Urothelium cell line (cell line): ENCODE data around the gene AHCTF1.
"Not testable (repeated sequence)": the region's sequence is repeated elsewhere in the genome, so short reads cannot be mapped to it uniquely, and the experiment has no call there.

Source experiments
- DNase-seq: peaks from one replicate; pipeline ENCODE4 v3.0.0; 2011; ENCODE audit warnings: low spot score, mixed read lengths
- FAIRE-seq: peaks from 2 replicates; lab custom pipeline; 2011; peaks lifted over from hg19 to GRCh38; lab: Jason Lieb, UNC

The AHCTF1 gene

DNA sequence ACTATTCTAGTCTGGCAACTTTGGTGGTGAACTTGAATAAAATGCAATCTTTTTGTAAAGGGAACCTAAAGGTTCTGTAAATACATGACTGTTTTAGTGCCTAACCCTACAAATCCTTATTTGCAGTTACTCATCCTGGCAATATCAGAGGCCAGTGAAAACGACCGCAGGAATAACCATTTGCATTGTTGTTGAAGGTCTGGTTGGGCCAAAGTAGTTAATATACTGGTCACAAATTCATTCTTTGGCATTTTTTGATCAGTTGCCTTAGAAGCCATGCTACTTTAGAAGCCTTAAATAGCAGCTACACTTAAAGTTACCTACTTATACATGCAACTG is 93.7 kb downstream of the AHCTF1 start:
- DNase-seq (no peak), FAIRE-seq (no peak)

DNA sequence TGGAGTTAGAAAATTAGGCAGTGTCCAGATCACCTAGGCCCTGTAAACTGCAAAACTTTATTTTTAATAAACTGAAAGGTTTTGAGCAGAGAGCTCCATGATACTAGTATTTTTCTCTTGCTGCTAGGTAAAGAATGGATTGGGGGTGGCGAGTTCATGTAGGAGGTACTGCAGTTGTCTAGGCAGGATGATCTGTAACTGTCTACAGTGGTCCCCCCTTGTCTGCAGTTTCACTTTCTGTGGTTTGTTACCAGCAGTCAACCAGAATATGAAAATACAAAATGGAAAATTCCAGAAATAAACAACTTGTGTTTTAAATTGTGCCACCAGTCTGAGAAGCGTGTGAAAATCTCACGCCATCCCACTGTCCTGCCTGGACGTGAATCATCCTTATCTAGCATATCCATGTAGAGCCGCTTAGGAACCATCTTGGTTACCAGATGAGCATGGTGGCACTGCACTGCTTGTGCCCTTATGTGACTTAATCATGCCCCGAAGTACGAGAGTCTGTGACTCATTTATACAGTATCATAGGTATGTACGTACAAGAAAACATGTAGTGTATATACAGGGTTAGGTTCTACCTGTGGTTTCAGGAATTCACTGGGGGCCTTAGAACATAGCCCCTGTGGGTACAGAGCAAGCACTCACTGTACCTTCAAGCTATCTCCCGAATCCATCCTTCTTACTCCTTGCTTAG is 94.2 kb downstream of the AHCTF1 start:
- FAIRE-seq (no peak), DNase-seq (no peak)

DNA sequence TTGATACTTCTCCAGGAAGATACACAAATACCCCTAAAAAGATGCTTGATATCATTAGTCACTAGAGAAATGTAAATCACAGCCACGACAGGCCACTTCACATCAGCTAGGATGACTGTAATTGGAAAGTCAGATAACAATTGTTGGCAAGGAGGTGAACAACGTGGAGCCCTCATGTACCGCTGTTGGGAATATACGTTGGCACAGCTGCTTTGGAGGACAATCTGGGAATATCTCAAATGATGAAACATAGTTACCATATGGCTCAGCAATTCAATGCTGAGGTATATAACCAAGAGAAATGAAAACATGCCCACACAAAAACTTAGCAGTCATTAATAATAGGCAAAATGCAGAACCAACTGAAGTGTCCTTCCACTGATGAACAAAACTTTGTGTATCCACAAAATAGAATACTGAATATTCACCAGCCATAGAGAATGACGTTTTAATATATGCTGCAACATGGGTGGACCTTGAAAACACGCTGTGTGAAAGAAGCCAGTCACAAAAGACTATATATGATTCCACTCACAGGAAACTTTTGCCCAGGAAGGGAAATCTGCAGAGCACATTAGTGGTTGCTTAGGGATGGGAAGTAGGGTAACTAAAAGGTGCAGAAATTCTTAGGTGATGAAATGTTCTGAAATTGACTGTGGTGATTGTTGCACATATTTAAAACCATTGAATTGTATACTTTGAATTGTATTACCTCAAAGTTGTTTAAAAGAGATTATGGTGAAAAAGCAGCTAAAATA is 95.4 kb downstream of the AHCTF1 start:
- DNase-seq = no peak
- no peak for FAIRE-seq

DNA sequence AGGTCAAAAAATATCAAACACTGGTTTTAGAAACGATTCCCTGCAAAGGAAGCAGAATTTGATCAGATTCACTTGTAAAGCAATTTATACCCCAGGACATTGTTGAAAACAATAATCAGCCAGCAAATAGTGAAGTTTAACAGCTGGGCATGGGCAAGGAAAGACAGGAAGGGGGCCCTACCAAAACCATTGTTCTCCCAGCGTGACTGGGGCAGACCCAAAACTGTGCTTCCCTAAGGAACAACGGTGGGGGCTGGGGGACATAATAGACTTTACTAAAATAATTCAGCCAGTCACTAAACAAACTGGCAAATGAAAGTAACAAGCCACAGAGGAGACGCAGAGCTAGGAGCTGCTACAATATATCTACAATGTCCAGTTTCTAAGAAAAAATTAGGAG is 100.2 kb downstream of the AHCTF1 start:
- DNase-seq (no peak), FAIRE-seq (no peak)

DNA sequence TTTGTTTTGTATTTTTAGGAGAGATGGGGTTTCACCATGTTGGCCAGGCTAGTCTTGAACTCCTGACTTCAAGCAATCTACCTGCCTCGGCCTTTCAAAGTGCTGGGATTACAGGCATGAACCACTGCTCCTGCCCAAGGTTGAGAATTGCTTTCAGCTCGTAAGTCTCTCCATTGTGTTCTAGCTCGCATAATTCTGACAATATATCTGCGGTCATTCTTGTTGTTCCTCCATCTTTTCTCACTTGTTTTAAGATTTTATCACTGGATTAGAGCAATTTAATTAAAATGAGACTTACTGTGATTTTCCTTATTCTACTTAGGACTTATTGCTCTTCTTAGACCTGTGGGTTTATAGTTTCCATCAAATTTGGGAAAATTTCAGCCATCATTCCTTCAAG is 102.9 kb downstream of the AHCTF1 start:
- DNase-seq = no peak
- no peak for FAIRE-seq

DNA sequence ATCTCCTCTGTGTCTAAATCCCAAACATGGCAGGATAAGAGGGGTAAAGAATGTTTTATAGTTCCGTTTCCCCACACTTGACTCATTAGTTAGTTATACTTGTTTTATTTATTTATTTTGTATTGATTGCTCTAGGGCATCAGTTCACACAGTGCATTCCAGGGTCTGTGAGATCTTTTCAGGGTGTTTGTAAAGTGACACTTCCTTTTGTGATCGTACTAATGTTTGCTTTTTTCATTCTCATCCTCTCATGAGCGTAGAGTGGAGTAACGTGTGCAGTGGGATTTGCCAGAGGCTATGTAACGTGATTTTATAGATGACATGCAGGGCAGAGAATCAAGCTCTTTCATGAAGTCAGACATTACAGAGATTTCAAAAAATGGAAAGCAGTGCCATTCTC is 104.4 kb downstream of the AHCTF1 start:
- DNase-seq (no peak), FAIRE-seq (no peak)

DNA sequence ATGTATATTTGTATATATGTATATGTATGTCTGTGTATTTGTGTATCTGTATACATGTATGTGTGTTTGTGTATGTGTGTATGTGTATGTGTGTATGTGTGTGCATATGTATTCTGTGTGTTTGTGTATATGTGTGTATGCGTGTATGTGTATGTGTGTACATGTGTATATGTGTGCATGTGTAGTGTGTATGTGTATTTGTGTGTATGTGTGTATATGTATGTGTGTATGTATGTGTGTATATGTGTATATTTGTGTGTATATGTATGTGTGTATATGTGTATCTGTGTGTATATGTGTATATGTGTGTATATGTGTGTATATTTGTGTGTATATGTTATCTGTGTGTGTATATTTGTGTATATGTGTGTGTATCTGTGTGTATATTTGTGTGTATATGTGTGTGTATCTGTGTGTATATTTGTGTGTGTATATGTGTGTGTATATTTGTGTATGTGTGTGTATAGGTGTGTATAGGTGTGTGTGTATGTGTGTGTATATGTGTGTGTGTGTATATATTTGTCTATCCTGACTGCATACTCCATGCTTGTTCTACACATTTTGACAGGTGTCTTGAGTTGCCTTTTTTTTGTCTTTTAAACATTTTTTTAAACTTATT is 106.1 kb downstream of the AHCTF1 start:
- FAIRE-seq (peak; percentile 93), DNase-seq (no peak)

DNA sequence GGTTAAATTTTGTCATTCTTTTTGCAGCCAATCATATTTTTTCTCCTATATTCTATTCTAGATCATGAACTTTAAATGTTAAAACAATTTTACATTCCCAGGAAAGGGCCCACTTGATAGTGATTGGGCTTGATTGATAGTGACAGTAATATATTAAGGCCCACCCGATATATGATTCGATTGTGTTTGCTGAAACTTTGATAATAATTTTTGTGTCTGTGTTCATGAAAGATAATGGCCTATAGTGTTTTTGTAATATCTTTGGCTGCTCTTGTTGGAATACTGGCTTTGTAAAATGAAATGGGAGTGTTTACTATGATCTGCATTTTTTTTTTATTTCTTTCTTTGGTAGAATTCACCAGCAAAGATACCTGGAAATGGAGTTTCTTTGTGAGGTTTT is 107.2 kb downstream of the AHCTF1 start:
- DNase-seq (no peak), FAIRE-seq (no peak)

DNA sequence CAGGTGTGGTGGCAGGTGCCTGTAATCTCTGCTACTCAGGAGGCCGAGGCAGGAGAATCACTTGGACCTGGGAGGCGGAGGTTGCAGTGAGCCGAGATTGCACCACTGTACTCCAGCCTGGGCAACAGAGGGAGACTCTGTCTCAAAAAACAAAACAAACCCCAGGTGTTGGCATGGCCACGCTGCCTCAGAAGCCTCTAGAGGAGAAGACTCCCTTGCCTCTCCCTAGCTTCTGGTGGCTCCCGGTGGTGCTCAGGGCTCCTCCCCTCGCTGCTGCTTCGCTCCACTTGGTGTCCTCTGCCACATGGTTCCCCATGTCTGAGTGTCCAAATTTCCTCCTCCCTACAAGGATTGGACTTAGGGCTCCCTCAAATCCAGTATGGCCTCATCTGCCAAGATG is 109.6 kb downstream of the AHCTF1 start:
- not testable (repeated sequence) for DNase-seq, FAIRE-seq

DNA sequence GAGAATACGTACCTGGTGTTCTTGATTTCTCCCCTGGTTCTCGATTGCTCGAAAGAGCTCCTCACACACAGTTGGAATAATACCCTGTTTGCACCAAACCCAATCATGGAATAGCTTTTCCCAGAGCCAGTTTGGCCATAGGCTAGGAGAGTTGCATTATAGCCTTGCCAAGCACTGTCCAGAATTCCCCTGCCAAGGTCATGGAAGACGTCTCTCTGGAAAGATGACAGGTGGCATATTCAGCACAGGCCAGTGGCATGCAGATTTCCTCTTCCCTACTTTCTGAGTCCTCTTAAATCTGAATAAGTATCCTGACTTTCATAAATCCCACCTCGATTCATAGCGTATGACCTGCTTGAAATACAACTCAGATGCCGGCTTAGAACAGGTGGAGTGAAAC is 111.1 kb downstream of the AHCTF1 start:
- DNase-seq = no peak
- FAIRE-seq = no peak

DNA sequence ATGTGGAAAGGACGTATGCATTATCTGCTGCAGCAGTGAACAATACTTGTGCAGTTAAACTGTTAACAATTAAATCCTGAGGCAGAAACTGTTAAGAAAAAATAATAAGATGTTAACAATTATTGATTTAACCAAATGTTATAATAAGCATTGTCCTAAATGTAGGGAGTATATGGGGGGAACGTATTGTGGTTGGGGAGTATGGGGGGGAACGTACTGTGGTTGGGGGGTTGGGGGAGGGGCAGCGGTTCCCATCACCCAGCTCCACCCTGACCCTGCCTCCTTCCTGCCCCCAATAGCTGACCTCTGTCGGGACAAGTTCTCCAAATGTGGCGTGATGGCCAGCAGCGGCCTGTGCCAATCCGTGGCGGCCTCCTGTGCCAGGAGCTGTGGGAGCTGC is 114.0 kb downstream of the AHCTF1 start:
- DNase-seq = peak; percentile 39

DNA sequence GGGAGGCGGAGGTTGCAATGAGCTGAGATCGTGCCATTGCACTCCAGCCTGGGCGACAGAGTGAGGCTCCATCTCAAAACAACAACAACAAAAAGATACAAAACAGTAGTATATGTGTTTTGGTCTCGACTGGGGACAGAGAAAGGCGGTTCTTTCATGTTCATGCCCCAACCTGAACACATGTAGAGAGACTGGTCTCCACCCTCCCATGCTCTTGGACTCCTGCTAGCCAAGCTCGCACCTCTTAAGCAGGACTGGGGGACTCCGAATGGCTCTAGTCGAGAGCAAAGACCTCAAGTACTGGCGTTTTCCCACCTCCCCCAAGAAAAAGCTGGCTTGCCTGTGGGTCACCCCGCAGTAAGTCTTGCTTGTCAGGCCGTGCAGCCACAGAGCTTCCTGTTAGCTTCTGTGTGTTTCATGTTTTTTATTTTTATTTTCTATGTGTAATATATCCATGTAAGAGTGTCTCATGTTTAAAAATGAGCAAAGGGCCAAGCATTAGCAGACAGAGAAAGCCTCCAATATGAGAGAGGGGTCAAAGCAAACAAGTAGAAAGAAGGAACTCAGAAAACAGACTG is 116.0 kb downstream of the AHCTF1 start:
- FAIRE-seq (no peak), DNase-seq (no peak)

More for the DNA sequence above, 114.0 kb downstream of the AHCTF1 start:
- FAIRE-seq = peak; percentile 98

DNA sequence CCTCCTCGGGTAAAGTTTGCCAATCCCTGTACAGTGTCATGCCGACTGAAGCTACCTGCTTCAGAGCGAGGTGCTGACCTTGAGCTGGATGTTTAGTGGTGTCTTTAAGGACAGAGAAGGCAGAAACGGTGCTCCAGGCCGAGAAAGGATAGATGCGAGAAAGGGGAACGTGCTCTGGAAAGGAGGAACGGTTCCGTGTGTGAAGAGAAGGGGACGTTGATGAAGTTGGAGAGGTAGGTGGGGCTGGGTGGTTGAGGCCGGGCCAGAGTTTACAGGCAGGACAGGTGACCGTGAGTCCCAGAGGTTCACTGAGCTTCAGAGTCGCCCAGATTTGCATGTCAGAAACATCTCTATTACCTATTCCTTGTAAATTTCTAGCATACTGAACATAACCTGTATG is 116.9 kb downstream of the AHCTF1 start:
- FAIRE-seq (no peak), DNase-seq (no peak)

DNA sequence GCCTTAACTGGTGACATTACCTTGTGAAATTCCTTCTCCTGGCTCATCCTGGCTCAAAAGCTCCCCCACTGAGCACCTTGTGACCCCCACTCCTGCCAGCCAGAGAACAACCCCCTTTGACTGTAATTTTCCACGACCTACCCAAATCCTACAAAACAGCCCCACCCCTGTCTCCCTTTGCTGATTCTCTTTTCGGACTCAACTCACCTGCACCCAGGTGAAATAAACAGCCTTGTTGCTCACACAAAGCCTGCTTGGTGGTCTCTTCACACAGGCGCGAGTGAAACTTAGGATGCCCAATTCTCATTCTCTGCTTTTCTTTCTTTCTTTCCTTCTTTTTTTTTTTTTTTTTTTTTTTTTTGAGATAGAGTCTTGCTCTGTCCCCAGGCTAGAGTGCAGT is 118.4 kb downstream of the AHCTF1 start:
- FAIRE-seq, DNase-seq: not testable (repeated sequence)

DNA sequence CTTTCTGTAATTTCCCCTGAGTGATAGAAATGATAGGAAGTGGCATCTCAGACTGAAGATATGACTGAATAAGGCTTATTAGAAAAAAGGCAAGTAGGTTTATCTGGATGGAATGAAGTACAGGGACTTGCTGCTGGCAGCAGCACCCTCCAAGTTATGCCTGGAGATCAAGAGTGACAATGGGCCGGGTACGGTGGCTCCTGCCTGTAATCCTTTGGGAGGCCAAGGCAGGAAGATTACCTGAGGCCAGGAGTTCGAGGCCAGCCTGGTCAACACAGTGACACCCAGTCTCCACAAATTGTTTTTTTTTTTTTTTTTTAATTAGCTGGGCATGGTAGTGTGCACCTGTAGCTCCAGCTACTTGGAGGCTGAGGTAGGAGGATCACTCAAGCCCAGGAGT is 119.8 kb downstream of the AHCTF1 start:
- FAIRE-seq (no peak), DNase-seq (no peak)

DNA sequence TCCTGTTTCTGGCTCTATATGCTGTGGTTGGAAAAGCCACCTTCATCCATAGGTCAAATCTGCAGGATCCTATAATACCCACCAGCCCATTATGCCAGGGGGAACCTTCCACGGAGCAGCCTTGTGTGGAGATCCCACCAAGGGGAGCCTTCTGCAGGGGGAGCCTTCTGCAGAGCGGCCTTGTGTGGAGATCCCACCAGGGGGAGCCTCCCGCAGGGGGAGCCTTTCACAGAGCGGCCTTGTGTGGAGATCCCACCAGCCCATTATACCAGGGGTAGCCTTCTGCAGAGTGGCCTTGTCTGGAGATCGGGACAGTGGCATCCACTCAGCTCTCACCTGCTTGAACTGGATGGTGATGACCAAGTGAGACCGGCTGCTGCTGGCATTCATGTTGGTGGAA is 122.3 kb downstream of the AHCTF1 start:
- FAIRE-seq = no peak
- DNase-seq = no peak

DNA sequence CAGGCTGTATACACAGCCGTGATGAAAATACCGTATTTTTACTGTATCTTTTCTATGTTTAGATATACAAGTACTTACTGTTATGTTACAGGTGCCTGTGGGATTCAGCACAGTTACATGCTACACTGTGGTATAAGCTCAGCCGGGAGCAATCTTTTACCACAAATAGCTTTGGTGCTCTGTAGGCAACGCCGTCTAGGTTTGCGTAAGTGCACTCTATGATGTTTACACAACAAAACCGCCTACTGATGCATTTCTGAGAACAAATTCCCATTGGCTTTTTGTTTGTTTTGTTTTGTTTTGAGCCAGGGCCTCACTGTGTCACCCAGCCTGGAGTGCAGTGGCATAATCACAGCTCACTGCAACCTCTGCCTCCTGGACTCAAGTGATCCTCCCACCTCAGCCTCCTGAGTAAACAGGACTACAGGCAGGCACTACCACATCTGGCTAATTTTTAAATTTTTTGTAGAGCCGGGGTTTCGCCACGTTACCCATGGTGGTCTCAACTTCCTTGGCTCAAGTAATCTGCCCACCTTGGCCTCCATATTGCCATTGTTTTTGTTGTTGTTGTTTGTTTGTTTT is 126.5 kb downstream of the AHCTF1 start:
- DNase-seq = no peak
- FAIRE-seq = no peak

DNA sequence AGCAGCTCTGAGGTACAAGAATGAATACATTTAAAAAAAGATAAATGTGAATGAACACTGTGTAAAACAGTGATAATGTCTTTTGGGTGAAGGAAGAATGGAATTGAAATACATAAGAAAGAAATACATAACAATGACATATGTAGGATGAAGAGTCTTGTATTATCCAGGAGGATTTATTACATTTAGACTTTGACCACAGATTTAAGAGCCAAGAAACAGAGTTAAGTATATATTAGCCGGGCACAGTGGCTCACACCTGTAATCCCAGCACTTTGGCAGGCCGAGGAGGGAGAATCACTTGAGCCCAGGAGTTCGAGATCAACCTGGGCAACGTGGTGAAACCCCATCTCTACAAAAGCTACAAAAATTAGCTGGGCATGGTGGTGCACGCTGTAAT is 127.9 kb downstream of the AHCTF1 start:
- no peak for DNase-seq
- no peak for FAIRE-seq

DNA sequence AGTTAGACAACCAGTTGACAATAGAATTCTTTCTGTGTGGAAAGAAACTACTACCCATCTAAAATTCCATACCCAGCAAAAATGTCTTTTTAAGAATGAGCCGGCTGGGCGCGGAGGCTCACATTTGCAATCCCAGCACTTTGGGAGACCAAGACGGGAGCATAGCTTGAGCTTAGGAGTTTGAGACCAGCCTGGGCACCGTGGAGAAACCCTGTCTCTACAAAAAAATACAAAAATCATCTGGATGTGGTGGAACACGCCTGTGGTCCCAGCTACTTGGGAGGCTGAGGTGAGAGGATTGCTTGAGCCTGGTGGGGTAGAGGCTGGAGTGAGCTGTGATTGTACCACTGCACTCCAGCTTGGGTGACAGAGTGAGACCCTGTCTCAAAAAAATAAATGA is 128.4 kb downstream of the AHCTF1 start:
- DNase-seq (no peak), FAIRE-seq (no peak)

DNA sequence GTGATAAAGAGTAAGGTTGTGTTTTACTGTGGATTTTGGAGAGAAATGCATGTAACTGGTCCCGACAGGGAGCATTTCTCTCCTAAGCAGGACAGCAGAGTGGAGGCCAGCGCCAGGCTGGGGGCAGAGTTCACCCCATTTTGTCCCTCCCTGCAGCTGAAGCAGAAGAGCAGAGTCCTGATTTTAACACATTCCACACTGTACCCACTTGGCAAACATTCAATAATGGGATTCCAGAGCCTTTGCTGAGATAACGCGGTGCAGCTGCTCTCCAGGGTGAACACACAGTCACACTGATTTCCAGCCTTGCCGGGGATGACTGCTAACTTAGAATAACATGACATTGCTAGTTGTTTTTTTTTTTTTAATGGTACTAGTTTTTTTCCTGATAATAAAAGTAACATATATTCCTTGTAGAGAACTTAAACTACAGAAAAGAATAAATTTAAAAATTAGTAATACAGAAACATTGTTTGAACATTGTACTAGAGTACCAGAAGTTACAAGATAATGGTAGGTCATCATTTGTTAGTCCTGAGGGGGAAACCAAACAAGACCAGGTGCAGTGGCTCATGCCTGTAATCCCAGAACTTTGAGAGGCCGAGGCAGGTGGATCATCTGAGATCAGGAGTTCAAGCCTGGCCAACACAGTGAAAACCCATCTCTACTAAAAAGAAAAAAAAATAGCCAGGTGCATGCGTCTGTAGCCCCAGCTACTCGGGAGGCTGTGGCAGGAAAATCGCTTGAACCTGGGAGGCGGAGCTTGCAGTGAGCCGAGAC is 130.3 kb downstream of the AHCTF1 start:
- FAIRE-seq = no peak
- DNase-seq = no peak

DNA sequence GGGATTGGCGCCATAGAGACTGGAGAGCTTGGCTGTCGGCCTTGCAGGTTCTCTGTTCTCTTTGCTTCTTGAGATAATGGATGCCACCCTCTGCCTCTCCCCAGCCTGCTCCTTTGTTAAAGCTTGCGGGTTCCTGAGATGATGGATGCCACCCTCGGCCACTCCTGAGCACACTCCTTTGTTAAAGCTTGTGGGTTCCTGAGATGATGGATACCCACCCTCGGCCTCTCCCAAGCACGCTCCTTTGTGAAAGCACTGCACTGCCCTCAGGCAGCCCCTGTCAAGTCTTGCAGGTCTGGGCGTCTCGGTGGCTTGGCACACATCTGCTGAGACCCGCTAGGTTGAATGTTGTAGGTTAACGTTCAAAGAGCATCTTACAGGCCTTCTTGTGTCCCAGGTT is 131.0 kb downstream of the AHCTF1 start:
- FAIRE-seq (no peak), DNase-seq (no peak)
